Measurements from ENCODE around the gene ACSM3. TPM values are rescaled to one million over a fixed set of nuclear protein-coding genes. Genes with fewer than 3 reads are reported as not detected.

ACSM3 gene
- total and polyA plus RNA-seq, 4 donors = 10.3 to 48.6 (median 27.3) TPM

DNA sequence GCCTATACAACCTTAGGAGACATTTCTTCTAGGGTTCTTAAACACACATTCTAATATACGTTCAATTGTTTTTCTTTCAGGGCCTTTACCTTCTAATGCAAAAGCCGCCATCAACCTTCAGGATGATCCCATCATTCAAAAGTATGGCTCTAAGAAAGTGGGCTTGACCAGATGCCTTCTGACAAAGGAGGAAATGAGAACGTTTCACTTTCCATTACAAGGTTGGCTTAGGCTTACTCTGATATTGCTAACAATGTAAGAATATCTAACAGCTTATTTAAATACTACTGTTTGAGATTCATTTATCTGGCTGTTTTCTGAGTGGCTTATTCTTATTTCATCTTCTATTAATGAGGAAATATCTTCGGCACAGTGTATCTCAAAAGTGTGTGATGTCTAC is 57.9 kb downstream of the ACSM3 start:
- H3K4me3 ChIP-seq = no peak overlapping the region
- H3K27me3 ChIP-seq (ENCODE audit: control insufficient read depth in 3 of 3, insufficient read depth in 3 of 3, low read length in 2 of 3) = no peaks in the 10 kb centered on the region
- no peak overlapping the region for H3K9ac ChIP-seq (ENCODE audit: insufficient read depth in 1 of 2, low read length in 2 of 2)
- no peaks in the 10 kb centered on the region for H3K9me3 ChIP-seq (ENCODE audit: control insufficient read depth in 4 of 4, insufficient read depth in 3 of 4, low read length in 3 of 4)
- peaks cover 0 to 19% (median 8%) of the 10 kb centered on the region in 4 donors for H3K36me3 ChIP-seq (ENCODE audit: control insufficient read depth in 4 of 4, insufficient read depth in 4 of 4, low read length in 4 of 4)
- 79 to 85% methylated on average over 4 of the region's 4 CpGs for WGBS, 2 donors
- H3K27ac ChIP-seq (ENCODE audit: low read depth in 1 of 2, low read length in 1 of 2) = no peak overlapping the region
- H3K4me1 ChIP-seq (ENCODE audit: control insufficient read depth in 5 of 5, insufficient read depth in 5 of 5, low read length in 5 of 5) = peaks cover 0 to 4% (median 0%) of the 10 kb centered on the region in 5 donors
- ATAC-seq (ENCODE audit: insufficient read depth, low FRiP score) (no peak), DNase-seq (no peak)
- no peak for TF ChIP-seq CTCF (IDR thresholded peaks at IDR 0.05; ENCODE audit: control extremely low read depth, extremely low read depth)

- no peaks in the 10 kb centered on the region for H3K27me3 ChIP-seq (ENCODE audit: control insufficient read depth in 3 of 3, insufficient read depth in 3 of 3, low read length in 2 of 3)
- H3K36me3 ChIP-seq (ENCODE audit: control insufficient read depth in 4 of 4, insufficient read depth in 4 of 4, low read length in 4 of 4) = peaks cover 0 to 21% (median 5%) of the 10 kb centered on the region in 4 donors
- no peak overlapping the region for H3K9ac ChIP-seq (ENCODE audit: insufficient read depth in 1 of 2, low read length in 2 of 2)
- WGBS, 2 donors = 53 to 74% methylated on average over 3 of the region's 3 CpGs
- no peaks in the 10 kb centered on the region for H3K9me3 ChIP-seq (ENCODE audit: control insufficient read depth in 4 of 4, insufficient read depth in 3 of 4, low read length in 3 of 4)
- no peak overlapping the region for H3K27ac ChIP-seq (ENCODE audit: low read depth in 1 of 2, low read length in 1 of 2)
- peaks cover 0 to 4% (median 0%) of the 10 kb centered on the region in 5 donors for H3K4me1 ChIP-seq (ENCODE audit: control insufficient read depth in 5 of 5, insufficient read depth in 5 of 5, low read length in 5 of 5)
- no peak overlapping the region for H3K4me3 ChIP-seq
- no peak for DNase-seq
- ATAC-seq (ENCODE audit: insufficient read depth, low FRiP score) = no peak
- no peak for TF ChIP-seq CTCF (IDR thresholded peaks at IDR 0.05; ENCODE audit: control extremely low read depth, extremely low read depth)
These were observed 58.9 kb downstream of the ACSM3 start for GRCh38 chr16:20822521-20823325.

- ATAC-seq (ENCODE audit: insufficient read depth, low FRiP score) (no peak), DNase-seq (peak in 2 of 3 donors; percentile 78 to 82)
- H3K9ac ChIP-seq (ENCODE audit: insufficient read depth in 1 of 2, low read length in 2 of 2) = no peak overlapping the region
- no peak overlapping the region for H3K4me3 ChIP-seq
- WGBS, 2 donors = 75 to 79% methylated on average over 3 of the region's 3 CpGs
- H3K27me3 ChIP-seq (ENCODE audit: control insufficient read depth in 3 of 3, insufficient read depth in 3 of 3, low read length in 2 of 3) = no peaks in the 10 kb centered on the region
- peaks cover 0 to 25% (median 2%) of the 10 kb centered on the region in 4 donors for H3K36me3 ChIP-seq (ENCODE audit: control insufficient read depth in 4 of 4, insufficient read depth in 4 of 4, low read length in 4 of 4)
- no peak for TF ChIP-seq CTCF (IDR thresholded peaks at IDR 0.05; ENCODE audit: control extremely low read depth, extremely low read depth)
- peaks cover 0 to 4% (median 0%) of the 10 kb centered on the region in 5 donors for H3K4me1 ChIP-seq (ENCODE audit: control insufficient read depth in 5 of 5, insufficient read depth in 5 of 5, low read length in 5 of 5)
- no peak overlapping the region for H3K27ac ChIP-seq (ENCODE audit: low read depth in 1 of 2, low read length in 1 of 2)
- no peaks in the 10 kb centered on the region for H3K9me3 ChIP-seq (ENCODE audit: control insufficient read depth in 4 of 4, insufficient read depth in 3 of 4, low read length in 3 of 4)
These were observed 62.3 kb downstream of the ACSM3 start for GRCh38 chr16:20826039-20826566.
